Mucosa of gallbladder (tissue), 1 donor: ENCODE results near the gene DPRX. TPM values are rescaled to one million over a fixed set of nuclear protein-coding genes. Genes with fewer than 3 reads are reported as not detected.
A peak's percentile ranks its signal among the peaks of the same experiment; 100 is the strongest.
"Not testable (repeated sequence)": the region's sequence is repeated elsewhere in the genome, so short reads cannot be mapped to it uniquely, and the experiment has no call there.

Source experiments
- DNase-seq: peaks from one replicate; pipeline ENCODE4 v3.0.0-alpha.2; 2020; ENCODE audit warnings: low spot score
- total RNA-seq: library from RNA; stranded (reverse); gene quantifications from one replicate; pipeline ENCODE4 v1.2.1, GENCODE V29; 2021
- donor health status: DM: no; HTN: no; CAD: no.

DPRX gene
- total RNA-seq, 1 donor from 2014 or later = not detected

DNA sequence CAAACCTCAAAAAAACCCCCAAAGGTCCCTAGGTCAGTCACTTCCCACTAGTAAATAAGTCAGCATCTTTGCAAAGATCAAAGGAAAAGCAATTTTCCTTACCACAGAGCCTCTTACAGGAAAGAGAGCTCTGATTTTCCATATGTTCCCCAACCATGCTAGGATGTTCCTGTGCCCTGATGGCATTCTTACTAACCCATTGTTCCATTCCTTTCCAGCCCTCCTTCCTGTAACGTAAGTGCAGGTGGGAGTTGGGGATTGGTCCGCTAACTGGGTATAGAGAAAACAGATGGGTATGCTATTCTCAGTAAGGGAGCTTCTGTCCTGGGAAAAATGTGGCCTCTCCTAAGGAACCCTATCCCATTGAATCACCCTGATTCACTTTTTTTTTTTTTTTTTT is 14.3 kb downstream of the DPRX start:
- no peak for DNase-seq

DNA sequence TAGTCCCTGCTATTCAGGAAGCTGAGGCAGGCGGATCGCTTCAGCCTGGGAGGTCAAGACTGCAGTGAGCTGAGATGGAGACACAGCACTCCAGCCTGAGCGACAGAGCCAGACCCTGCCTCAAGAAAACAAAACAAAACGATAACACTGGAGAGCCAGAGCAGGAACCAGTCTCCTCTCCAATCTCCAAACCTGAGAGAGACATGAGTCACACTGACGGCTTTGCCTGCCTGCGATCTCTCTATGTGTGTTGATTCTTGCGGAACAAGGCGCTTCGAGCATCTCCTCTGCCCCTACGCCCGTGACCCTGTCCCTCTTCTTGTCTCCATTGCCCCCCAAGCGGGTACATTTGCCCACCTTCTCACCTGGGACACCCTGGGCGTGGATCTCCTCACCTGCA is 15.6 kb downstream of the DPRX start:
- DNase-seq = no peak

DNA sequence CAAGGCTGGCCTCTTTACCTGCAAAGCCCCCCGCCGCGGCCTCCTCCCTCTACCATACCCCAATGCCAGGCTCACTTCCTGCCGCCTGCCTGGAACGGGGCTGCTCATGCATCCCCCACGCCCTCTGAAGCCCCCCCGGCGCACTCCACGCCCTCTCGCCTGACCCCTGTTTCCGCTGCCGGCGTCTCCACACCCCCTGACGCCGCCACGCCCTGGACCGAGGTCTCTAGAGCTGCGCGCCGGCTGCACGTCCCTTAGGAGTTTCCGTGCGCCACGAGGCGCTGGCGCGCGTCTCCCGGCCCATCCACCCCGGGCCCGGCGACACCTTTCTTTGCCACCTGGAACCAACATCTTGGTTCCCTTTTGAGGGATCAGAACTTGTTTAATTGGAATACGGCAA is 16.0 kb downstream of the DPRX start:
- no peak for DNase-seq

DNA sequence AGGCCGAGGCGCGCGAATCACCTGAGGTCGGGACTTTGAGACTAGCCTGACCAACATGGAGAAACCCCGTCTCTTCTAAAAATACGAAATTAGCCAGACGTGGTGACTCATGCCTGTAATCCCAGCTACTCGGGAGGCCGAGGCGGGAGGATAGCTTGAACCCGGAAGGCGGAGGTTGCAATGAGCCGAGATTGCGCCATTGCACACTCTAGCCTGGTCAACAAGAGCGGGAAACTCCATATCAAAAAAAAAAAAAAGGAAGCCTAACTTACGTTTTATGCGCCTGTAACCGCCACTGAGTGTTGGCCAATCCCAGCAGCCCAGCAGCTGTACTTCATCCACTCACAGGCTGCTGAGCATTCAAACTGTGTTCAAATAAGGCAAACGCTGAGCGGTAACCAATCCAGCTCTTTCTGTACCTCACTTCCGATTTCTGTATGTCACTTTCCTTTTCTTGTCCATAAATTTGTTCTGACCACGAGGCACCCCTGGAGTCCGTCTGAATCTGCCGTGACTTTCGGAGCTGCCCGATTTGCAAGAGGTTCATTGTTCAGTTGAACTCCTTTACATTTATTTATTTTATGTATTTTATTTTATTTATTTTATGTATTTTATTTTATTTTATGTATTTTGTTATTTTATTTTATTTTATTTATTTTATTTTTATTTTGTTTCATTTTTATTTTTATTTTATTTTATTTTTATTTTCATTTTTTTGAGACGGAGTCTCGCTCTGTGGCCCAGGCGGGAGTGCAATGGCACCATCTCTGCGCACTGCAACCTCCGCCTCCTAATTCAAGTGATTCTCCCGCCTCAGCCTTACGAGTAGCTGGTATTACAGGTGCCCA is 18.2 kb downstream of the DPRX start:
- no peak for DNase-seq

DNA sequence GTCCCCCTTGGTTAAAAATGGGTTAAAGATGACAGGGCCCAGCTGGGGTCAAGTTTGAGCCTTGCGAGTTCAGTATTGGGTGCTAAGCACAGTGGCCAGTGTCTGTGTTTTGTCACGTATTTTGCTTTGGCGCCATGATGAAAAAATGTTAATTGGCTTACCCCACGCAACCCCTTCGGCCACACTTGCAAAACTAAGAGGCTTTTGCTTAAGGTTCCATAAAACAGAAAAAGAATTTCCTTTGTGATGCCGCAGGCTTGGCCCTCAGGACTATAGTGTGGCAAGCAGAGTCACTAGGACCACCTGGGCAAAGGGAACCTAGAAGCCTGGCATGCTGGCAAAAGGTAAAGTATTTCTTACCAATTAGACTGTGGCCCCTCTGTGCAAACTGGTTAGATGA is 20.7 kb downstream of the DPRX start:
- no peak for DNase-seq

DNA sequence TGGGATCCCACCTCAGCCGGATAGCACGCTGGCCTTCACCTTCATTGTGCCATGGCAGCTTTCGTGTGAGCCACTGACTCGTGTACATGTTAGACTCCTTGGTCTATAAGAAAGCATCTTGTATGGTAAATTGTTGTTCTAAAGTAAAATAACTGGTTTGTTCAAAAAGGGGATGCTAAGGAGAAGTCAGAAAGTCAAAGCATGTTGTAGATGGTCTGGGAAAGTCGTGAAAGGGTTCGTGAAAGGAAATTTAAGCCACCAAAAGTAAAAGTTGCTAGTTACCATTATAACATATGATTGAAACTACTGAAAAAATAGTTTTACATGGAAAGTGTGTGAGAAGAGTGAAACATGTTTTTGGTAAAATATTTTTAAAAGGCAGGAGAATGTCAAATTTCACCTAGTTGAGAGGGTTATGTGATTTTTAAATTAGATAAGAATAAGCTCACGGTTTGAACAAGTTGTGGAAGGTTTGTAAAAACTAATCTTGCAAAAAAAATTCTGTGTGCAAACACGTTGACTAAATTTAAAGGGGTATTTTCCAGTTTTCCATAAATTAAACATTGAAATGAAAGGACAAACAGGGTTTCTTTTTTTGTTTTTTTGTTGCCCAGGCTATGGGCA is 23.4 kb downstream of the DPRX start:
- no peak for DNase-seq

DNA sequence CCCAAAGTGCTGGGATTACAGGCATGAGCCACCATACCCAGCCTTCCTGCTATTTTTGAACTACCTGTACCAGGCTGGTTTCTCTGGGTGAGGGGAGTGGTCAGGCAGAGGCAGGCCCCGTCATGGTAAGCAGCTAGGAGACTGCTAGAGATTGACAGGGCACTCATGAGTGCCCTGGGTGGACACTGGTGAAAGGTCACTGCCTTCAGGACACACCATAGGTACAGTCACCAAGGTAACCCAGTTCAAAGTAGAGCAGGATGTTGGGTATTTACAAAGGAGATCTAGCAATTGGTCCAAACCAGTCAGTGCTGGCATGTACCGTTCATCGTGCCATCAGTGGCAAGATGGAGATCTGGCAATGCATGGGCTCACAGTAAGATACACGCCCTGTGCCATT is 25.5 kb downstream of the DPRX start:
- no peak for DNase-seq

DNA sequence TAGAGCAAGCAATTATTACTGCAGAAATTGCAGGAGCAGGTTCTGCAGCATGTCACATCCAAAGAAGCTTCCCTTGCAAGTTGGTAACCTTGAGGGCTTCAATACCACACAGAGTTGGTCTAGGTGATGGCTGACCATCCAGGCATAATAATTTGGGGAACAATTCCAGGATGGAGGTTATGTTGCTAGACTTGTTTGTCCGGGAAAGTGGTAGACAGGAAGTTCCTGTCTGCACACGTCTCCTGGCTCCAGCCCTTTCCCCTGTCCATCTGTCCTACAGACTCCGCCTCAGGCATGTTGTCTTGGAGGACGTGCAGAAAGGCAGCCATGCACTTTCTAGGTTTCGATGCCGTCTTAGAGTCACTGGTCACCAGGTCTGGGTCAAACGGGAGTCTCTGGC is 26.0 kb downstream of the DPRX start:
- DNase-seq = no peak

DNA sequence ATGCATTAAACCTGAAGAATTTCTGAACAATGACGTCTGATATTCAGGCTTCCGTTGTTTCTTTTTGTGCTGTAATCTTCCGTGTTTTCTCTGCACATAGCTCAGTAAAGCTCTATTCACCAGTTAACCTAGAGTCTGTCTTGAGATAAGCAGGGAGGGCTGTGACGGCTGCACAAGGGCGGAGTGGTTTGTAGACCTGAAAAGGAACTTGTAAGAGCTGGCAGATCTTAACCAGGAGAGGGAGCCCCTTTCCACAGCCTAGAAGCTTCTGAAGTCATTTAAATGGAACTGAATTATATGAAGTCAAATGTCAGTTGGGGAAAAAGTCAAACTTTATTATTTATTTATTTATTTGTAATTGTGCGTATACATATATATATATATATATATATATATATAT is 27.5 kb downstream of the DPRX start:
- DNase-seq = peak; percentile 15

DNA sequence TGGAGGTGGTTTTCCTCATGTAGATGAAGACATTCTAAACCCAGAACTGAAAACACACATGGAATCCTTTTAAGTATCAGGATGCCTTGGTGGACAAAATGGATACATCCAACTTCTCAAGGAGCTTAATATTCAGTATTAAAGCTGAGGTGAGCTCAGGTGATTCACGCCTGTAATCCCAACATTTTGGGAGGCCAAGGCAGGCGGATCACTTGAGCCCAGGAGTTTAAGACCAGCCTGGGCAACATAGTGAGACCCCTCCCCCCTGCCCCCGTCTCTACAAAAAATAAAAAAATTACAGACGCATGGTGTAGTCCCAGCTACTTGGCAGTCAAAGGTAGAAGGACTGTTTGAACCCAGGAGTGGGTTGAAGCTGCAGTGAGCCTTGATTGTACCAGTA is 28.8 kb downstream of the DPRX start:
- DNase-seq = no peak

DNA sequence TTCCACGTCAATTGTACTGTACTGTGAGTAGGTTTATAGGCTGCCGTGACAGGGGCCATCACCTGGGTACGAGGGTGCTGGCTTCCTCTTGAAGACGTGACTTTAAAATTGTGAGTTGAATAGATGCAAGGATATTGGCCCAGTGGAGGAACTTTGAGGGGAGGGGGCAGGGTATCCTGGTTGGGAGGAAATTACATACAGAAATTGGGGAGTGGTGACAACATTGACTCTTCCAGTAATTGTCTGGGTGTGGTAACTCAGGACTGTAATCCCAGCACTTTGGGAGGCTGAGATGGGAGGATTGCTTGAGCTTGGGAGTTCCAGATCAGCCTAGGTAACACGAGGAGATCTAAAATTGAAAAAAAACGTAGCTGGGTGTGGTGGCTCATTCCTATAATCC is 30.4 kb downstream of the DPRX start:
- DNase-seq = no peak

DNA sequence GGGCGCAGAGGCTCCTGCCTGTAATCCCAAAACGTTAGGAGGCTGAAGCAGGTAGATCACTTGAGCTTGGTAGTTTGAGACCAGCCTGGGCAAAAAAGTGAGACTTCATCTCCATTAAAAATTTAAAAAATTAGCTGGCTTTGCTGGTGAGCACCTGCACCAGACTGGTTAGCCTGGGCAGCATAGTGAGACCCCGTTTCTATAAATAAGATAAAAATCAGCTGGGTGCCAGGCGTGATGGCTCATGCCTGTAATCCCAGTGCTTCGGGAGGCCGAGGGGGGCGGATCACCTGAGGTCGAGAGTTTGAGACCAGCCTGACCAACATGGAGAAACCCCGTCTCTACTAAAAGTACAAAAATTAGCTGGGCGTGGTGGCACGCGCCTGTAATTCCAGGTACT is 32.4 kb downstream of the DPRX start:
- DNase-seq = no peak

DNA sequence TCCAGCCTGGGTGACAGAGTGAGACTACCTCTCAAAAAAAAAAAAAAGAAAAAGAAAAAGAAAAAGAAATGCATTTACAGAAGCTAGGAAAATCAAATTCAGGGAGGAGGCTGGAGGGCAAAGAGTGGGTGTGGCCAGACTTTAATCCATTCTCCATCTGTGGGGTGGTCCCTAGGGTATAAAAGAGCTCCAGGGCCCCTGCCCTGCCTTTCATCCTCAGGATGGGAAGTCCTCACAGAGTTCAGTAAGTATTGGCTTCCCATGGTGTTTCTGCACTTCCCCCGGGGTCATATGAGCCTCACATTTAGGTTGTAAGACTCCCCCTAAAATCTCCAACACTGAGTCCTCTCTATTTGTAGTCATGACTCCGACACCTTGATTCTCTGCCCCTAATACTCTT is 33.0 kb downstream of the DPRX start:
- no peak for DNase-seq

DNA sequence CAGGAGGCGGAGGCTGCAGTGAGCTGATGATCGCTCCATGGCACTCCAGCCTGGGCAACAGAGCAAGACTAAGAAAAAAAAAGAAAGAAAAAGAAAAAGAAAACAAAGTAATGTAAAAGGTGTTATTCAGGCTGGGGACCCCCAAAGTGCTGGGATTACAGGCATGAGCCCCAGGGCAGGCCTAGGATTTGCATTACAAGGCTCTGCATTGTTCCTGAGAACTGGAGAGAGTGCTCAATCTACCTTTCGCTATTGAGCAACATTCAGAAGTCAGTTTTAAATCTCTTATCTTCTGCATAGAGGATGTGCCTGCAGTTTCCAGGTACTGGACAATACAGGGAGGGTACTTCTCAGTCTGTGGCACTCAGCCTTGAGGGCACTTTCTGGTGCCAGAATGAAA is 34.5 kb downstream of the DPRX start:
- DNase-seq = not testable (repeated sequence)

DNA sequence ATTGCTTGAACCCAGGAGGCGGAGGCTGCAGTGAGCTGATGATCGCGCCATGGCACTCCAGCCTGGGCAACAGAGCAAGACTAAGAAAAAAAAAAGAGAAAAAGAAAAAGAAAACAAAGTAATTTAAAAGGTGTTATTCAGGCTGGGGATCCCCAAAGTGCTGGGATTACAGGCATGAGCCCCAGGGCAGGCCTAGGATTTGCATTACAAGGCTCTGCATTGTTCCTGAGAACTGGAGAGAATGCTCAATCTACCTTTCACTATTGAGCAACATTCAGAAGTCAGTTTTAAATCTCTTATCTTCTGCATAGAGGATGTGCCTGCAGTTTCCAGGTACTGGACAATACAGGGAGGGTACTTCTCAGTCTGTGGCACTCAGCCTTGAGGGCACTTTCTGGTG is 37.0 kb downstream of the DPRX start:
- DNase-seq = not testable (repeated sequence)

DNA sequence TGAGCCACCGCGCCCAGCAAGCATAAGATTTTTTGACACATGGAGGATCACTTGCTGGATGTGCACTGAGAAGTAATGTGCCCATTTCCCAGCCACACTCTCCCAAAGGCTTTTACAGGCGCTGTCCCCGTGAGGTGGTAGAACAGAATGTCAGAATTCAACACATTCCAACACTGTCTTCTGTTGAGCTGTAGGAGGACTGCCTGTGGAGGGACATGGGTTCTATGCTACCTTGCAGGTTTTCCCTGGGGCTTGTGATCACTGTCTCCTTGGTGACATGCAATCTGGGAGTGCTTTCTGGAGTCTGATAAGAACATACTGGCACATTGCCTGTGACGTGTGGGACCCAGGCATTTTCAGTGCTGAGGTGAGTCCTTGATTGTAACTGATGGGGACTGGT is 38.5 kb downstream of the DPRX start:
- DNase-seq = no peak

DNA sequence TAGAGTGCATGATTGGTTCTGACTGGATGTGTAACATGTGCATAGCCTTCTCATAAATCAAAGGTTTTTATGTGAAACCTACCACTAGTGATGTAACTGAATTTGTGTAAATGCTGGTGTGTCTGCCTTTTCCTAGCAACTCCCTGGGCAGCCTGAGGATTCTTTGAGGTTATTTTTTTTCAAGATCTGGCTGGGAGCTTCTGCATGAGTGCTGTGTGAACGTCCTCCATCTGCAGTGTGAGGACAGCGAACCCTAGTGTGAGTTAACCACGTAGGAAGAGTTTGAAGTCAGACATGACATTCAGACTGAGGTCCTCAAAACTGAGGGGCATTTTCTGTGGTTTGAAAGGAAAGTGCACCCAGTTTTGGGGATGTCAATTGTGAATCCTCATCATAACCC is 39.9 kb downstream of the DPRX start:
- no peak for DNase-seq

Other genes starting within 250 kb of the DPRX start
- 12.9 TPM for gene ZNF765, start 236.8 kb upstream of the DPRX start, total RNA-seq
- 43.7 TPM for gene ZNF761, start 200.0 kb upstream of the DPRX start, total RNA-seq
- 13.2 TPM for gene ZNF813, start 164.3 kb upstream of the DPRX start, total RNA-seq
- 27.0 TPM for gene ZNF331, start 93.9 kb upstream of the DPRX start, total RNA-seq
- gene NLRP12, start 192.3 kb downstream of the DPRX start, total RNA-seq = 0.20 TPM
- 125 TPM for gene MYADM, start 235.9 kb downstream of the DPRX start, total RNA-seq